NCI-H2107 treated with DMSO at 0.1 percent for 48 hours (cell line): ENCODE data around the gene AGXT.

Source experiments
- DNase-seq: peaks from one replicate; lab custom pipeline; 2025; ENCODE audit not compliant: unreplicated experiment; lab: John Stamatoyannopoulos, UW

Gene AGXT

DNA sequence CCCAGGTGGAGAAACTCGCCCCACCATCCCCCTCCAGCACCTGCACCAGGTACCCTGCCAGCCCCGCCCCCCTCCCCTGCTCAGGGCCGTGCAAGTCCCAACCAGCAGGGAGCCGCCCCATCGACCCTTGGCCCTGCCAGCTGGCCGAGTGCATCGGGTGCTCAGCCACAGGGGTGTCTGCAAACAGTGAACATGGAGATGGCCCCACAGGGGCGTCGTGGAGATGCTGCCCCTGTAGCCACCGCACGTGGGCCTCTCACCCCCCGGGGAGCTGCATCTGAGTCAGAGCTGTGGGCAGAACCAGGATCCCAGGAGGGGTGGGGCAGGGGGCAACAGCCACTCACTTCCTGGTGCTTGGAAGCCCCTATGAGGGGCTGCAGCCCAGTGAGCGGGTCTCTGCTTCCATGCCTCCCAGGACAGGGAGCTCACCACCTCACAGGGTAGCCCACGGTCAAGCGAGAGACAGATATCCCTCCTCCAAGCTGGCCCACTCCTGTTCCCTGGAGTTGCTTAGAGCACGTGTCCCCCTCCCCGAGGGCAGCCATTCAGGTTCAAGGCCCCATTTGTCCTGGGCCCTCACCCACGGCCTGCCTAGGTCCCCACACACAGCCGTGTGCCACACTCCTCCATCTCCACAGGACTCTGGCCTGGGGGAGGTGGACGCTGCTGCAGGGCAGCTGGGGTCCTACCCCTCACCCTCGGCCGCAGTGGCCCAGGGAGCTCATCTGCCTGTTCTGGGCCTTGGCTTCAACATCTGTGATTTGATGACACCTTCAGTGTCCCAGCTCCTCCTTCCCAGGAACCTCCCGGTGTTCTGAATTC is 28.5 kb downstream of the AGXT start:
- DNase-seq: peak; percentile 33

GRCh38 chr2:240898108-240898730 is 29.6 kb downstream of the AGXT start:
- DNase-seq: no peak

DNA sequence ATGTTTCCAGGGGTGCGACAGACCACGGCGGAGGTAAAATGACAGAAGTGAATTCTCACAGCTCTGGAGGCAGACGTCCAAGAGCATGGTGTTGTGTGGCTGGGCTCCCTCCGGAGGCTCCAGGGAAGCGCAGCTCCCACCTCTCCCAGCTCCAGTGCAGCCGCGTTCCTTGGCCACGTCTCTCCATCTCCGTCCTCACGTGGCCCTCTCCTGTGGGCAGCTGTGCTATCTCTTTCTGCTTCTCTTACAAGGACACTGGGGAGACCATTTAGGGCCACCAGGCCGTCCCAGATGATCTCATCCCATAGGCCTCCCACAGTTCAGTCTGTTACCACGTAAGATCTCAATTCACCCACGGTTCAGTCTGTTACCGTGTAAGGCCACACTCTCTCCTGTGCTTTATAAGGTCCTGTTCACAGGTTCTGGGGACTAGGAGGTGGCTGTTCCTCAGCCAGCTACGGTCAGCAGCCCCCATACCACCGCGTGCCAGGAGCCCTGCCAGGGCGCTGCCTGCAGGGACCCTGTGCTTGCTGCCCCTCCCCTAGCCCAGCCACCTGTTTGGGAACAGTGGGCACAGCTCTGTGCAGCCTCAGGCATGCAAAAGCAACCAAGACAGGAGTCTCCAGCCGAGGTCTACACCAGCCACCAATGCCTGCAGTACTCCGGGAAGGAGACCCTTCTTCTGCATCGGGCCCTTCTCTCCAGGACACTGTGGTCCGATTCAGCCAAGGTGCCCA is 30.3 kb downstream of the AGXT start:
- DNase-seq: no peak

DNA sequence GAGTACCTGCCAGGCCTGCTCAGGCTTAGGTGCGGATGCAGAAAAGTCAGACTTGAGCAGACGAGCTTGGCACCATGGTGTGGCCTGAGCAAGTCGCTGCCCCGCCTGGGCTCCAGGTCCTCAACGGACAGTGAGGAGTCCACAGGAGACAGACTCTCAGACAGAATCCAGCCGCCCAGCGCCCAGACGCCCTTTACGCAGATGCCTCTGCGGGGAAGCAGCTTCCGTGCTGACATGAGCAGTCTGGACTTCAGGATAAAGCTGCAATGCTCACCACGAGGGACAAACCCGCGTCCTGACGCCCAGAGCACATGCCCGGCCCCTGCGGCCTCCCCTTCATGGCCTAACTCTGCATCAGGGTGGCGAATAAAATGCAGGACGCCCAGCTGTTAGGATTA is 30.8 kb downstream of the AGXT start:
- DNase-seq: no peak

DNA sequence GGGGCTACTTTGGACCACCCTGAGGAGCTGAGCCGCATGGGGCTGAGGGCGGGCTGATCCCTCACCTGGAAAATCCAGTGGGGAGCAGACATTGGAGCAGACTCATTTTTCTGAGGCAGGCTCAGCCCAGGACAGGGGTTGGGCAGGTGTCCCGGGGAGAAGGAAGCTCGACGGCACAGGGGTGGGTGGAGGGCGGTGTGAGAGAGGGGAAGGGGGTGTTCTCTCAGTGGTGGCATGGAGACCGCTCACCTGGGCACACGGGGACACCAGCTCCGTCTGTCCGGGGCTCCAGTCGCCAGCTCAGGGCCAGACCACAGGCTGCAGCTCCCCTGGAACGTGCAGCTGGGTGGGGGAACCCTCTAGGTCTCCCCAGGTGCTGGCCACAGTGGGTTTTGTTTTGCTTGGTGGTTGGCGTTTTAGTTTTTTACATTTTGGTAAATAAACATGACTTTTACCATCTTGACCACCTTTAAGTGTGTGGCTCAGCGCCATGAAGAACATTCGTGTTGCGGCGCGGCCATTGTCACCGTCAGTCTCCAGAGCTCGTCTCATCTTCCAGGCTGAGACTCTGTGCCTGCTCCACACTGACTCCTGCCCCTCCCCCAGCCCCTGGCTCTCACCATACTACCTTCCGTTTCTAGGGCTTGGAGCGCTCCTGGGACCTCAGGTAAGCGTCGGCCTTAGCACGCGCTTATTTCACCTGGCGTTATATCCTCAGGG is 31.7 kb downstream of the AGXT start:
- no peak for DNase-seq

DNA sequence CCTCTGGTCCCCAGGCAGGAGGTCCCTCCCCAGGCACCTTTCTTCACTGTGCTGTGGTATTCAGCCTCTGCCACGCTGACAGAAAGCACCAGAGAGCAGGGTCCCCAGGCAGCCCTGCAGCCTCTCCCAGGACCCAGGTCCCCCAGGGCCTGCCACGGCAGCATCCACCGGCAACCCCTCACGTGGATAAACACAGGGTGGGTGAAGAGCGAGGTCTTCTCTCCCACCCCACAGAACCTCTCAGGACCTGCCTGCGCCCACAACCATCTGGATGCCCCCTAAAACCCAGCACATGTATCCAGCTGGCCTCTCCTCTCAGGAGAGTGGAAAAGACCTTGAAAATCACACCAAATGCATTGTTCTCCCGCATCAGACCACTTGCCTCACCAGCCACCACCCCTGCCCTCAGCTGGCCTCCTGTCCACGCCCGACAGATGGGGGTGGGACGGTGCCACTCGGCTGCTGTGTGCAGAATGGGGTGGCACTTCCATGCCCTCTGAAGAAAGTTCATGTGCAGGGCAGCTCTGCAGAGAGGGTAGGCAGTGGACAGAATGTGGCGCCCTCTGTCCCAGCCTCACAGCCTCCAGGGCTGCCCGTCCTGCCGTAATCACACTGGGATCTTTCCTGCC is 33.5 kb downstream of the AGXT start:
- DNase-seq: no peak

DNA sequence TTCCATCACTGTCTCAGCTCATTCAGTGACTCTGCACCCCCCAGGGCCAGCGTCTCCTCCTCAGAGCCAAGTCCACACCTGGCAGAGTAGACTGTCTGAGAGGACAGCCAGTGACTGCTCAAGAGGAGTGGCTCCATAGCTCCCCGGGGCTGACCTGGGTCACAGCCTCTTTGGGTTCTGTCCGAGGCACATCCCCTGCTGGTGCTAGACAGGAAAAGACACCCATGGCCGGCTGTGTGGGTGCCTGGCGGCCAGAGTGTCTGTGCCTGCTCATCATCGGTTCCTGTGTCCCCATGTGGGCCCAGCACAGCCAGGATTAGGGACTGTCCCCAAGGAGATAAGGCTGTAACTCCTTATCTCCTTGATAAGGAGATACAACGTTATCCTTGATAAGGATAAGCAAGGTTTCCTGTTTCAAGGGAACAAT is 34.0 kb downstream of the AGXT start:
- no peak for DNase-seq

GRCh38 chr2:240903191-240904060 is 34.8 kb downstream of the AGXT start:
- no peak for DNase-seq

- DNase-seq: no peak
Measured at GRCh38 chr2:240904216-240905175, 35.9 kb downstream of the AGXT start.

DNA sequence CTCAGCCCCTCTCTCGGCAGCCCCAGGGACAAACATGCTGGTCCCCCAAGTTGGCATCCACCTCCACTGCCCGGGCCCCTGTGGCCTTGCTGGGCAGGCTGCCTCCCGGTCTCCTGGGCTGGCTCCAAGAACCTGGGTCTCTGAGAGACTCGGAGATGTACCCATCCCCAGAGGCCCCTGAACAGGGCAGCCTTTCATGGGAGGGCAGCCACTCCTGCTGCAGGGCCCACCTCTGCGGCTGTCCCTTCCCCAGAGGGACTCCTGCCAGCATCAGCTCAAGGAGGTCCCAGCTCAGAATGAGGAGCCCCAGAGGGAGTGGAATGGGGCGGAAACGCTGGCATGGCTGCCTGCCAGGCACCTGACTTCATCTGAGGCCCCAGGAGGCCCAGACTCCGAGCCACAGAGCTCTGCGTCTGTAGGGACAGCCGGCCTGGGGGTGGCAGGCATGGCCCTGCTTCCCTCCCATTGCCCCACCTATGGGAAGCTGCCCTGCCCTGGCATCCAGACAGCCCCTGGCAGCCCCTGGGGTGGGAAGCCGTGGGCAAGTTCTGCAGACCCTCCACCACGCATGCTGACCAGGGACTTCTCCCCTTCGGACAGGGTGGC is 36.7 kb downstream of the AGXT start:
- no peak for DNase-seq

DNA sequence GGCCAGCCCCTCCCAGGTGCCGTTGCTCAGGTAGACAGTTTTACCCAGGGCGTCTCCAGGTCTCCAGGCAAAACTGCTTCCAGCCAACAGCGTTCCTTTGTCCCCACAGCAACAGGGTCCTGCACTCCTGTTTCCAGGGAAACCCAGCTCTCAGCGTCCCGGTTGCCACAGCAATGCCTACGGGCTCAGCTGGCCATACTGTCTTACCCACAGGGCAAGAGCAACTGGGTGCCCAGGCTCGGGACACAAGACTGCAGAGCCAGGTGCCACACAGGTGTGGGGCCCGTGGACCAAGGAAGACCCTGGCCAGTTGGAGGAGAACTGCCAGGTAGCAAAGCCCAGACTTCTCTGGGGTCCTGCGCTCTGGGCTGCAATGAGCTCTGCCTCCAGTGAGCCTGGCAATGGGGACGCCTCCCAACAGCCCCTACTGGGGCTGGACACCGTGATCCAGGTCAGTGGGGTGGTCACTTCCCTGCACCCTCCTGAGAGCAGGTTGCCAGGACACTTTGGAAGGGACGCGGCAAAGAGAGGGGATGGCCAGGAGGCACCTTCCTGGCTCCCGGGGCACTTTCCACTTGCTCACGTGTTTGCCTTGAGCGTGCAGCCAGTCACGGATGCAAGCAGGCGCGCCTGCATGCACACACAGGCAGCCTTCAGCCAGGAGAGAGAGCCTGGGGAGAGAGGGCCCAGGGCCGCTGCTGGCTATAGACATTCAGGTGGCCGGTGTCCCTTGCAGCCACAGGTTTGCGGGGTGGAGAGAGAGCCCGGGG is 37.7 kb downstream of the AGXT start, which contains the start of gene CROCC2:
CROCC2 (plus strand) TSS at position 196 of the 770 bp plus-strand sequence; CDS start at position 374, 178 bp downstream.
- no peak for DNase-seq

GRCh38 chr2:240906911-240907590 is 38.4 kb downstream of the AGXT start:
- no peak for DNase-seq

DNA sequence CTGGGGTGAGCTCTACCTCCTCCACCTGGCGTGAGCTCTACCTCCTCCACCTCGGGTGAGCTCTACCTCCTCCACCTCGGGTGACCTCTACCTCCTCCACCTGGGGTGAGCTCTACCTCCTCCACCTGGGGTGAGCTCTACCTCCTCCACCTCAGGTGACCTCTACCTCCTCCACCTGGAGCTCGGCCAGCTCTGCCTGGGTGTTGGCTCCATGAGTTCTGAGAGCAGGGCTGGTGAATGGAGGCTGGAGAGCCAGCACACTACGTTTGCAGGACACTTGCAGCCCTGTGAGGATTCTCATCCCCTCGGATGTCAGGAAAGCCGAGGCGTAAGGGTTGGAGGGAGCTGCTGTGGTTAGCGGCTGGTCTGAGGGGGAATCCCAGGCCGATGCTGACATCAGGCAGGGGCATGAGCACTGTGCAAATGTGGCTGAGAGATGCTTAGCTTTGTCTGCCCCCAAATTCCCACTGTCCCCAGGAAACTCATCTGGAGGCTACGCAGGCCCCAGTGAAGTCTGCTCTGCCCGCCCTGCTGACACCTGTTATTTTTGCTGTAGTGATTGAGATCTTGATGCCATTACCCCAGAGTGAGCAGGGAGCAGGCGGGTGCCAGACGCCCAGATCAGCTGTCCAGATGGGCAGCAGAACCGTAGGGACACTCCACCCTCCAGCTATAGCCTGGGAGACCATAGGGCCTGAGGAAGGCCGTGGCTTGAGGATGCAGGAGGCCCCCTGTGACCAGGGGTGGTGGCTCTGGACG is 40.8 kb downstream of the AGXT start:
- no peak for DNase-seq

GRCh38 chr2:240911641-240912265 is 43.1 kb downstream of the AGXT start:
- DNase-seq: no peak

DNA sequence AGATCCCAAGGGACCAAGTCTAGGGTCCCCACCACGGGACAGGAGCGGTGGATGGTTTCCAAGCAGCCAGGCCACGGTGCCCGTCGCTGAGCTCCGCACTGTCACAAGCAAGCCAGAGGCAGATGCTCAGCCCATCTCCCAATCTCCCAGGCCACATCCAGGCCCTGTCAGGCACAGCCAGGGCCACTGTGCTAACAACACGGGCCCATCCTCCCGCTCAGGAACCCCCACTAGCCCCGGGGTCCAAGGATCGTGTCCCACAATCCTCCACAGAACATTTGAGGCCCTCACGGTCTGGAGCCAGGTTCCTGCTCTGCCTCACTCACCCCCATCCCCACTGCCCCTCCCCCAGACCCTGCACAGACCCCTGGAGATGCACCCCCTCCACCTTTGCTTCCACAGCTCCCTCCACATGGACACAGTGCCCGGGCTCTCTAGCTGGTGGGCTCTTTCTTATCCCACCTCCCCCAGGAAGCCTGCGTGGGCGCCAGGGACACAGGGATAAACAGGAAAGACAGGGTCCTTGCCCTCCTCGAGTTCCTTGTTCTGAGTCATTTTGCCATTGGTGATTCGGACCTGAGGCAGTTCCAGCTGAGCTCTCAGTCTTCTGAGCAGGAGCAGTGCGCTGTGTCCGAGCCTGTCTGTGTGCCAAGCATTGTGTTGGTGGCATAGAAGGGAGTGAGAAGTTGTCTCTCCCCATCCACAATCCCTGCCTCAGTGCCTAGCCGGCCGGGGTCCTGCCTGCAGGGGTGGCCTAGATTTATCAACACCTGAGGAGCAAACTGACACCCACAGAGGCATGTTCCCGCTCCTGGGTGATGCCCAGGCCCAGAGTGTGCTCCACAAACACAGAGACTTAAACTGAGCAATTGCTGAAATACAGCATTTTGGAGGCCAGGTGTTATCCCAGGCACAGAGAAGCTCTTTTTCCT is 44.5 kb downstream of the AGXT start:
- no peak for DNase-seq
